K562 (cell line): ENCODE data around the gene MPIG6B. TPM values are rescaled to one million over a fixed set of nuclear protein-coding genes. Genes with fewer than 3 reads are reported as not detected.
A peak's percentile ranks its signal among the peaks of the same experiment; 100 is the strongest.

Experiments used
- HIVEP1 ChIP-seq: fragments of 250-450 bp; sonication (Bioruptor Pico); IDR thresholded peaks from 2 replicates; pipeline ENCODE4 v1.4.0; 2020; ENCODE audit warnings: mild to moderate bottlenecking
- HNRNPLL ChIP-seq: fragments of 200-400 bp; formaldehyde crosslinking; IDR thresholded peaks from 2 replicates; pipeline ENCODE4 v1.6.1; 2017; ENCODE audit warnings: low read length, low read depth, mild to moderate bottlenecking; ENCODE audit not compliant: poor library complexity, severe bottlenecking
- MEF2D ChIP-seq: conservative IDR thresholded peaks from 2 replicates; pipeline ENCODE4 v1.6.1; 2016; ENCODE audit warnings: low read depth, missing genetic modification characterization, missing compliant biosample characterization
- PHF8 ChIP-seq: fragments of 200-600 bp; sonication (generic); IDR thresholded peaks from 2 replicates; pipeline ENCODE4 v1.6.1; 2012; ENCODE audit warnings: mixed run types, mild to moderate bottlenecking, inconsistent platforms, low read length, moderate library complexity, borderline replicate concordance
- TAF7 ChIP-seq: fragments of 450-650 bp; IDR thresholded peaks from 2 replicates; pipeline ENCODE4 v1.6.1; 2016; ENCODE audit warnings: missing genetic modification characterization, missing compliant biosample characterization
- TEAD4 ChIP-seq, 2 experiments: sonication (generic) in 1 of 2; formaldehyde crosslinking in 1 of 2; IDR thresholded peaks; 2 replicates each; pipeline versions ENCODE4 v1.6.1 to v1.8.0; 2012 to 2022; ENCODE audit warnings: borderline replicate concordance in 1 of 2, inconsistent platforms in 1 of 2, low read length in 1 of 2, mild to moderate bottlenecking in 1 of 2, missing genetic modification reagents in 1 of 2
- ZBTB7A ChIP-seq: IDR thresholded peaks from 2 replicates; pipeline ENCODE4 v1.6.1; 2011; ENCODE audit warnings: low read depth, mild to moderate bottlenecking, low read length, moderate library complexity, borderline replicate concordance; ENCODE audit not compliant: control insufficient read depth
- ZKSCAN1 ChIP-seq: fragments of 150-350 bp; IDR thresholded peaks from 2 replicates; pipeline ENCODE4 v1.6.1; 2016; ENCODE audit warnings: low read depth, low read length
- ZNF316 ChIP-seq: fragments of 450-650 bp; IDR thresholded peaks from 2 replicates; pipeline ENCODE4 v1.6.1; 2016
- ZNF830 ChIP-seq: fragments of 250-450 bp; sonication (Bioruptor Pico); IDR thresholded peaks from 2 replicates; pipeline ENCODE4 v1.5.0; 2021; ENCODE audit warnings: mild to moderate bottlenecking
- polyA plus RNA-seq, 8 experiments: library from polyadenylated mRNA; depleted of rRNA in 4 of 8; stranded (reverse) in 5 of 8; unstranded in 3 of 8; fragments of >200 nt; fragmentation: Nextera tagmentation in 2 of 8; fragmentation: Illumina TruSeq in 1 of 8; extraction: Ambion mirVana in 2 of 8; extraction: Trizol in 1 of 8; gene quantifications; 2 replicates each; pipeline versions ENCODE4 v1.2.1 to v1.2.3, GENCODE V29; 2011 to 2014; ENCODE audit warnings: inconsistent platforms in 1 of 8, missing spikeins in 1 of 8
- total RNA-seq, 7 experiments: library from RNA; depleted of rRNA in 6 of 7; stranded (reverse); fragments of >200 nt in 6 of 7; fragmentation: Illumina TruSeq in 2 of 7; extraction: Trizol in 2 of 7; gene quantifications; 2 replicates each; pipeline versions ENCODE4 v1.2.1 to v1.2.3, GENCODE V29; 2011 to 2021; ENCODE audit warnings: low replicate concordance in 1 of 7
- TF ChIP-seq, protein P1 (sequence below): fragments of 450-650 bp; IDR thresholded peaks from 2 replicates; pipeline ENCODE4 v1.6.1; 2016; ENCODE audit warnings: mild to moderate bottlenecking, moderate library complexity
- TF ChIP-seq, protein P2 (sequence below): fragments of 450-650 bp; IDR thresholded peaks from 2 replicates; pipeline ENCODE4 v1.6.1; 2017; ENCODE audit warnings: antibody characterized with exemption, mild to moderate bottlenecking

Gene MPIG6B
- total and polyA plus RNA-seq, 9 of the 15 experiments (the other 6 are each of a cell fraction or from before 2014, with no cell fraction given) = 0.11 to 1.2 (median 0.28) TPM; not detected in 1

DNA sequence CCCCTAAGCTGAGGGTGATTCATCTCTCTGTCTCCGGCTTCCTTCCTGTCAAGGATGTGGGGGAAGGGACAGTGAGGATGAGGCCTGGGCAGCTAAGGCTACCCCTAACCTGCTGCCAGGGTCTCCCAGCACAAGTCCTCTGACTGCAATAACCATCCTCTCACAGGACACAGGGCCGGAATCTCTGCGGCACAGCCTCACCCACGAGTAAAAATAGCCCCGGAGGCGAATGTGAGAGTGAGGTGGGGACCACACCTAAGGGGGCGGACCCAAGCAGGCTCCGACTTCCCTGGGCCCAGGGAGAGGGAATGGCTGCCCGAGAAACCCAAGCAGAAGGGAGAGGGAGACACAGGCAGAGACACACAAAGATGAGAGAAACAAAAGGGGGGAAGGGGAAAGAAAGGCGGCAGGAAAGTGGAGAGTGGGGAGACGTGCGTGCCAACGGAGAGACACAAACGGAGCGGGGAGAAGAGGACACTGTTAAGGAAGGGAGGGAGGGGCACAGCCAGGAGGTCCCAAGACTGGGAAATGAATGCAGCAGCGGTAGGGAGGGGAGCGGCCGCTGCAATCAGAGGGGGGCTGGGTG lies 11.7 kb downstream of the MPIG6B start (continued):
- TF ChIP-seq PHF8 (peak; percentile 35; the same call in 1 of the 2 replicates), TEAD4 (IDR thresholded peaks at IDR 0.05; ENCODE audit: low read length) (0 out of 2 replicates have a peak, but pooled peaks have one; percentile 5), TEAD4 (CRISPR knock-in tag; IDR thresholded peaks at IDR 0.05; ENCODE audit: borderline replicate concordance) (peak; percentile 45; the same call in 1 of the 2 replicates), ZNF830 (CRISPR knock-in tag) (0 out of 2 replicates have a peak, but pooled peaks have one; percentile 18), ZNF316 (0 out of 2 replicates have a peak, but pooled peaks have one; percentile 25), HIVEP1 (CRISPR knock-in tag) (no peak), MEF2D (tag) (peak; percentile 51), ZBTB7A (no peak), ZKSCAN1 (peak; percentile 70; the same call in 1 of the 2 replicates), HNRNPLL (peak; percentile 26), TAF7 (tag) (peak; percentile 86)
- TF ChIP-seq, protein P1, sequence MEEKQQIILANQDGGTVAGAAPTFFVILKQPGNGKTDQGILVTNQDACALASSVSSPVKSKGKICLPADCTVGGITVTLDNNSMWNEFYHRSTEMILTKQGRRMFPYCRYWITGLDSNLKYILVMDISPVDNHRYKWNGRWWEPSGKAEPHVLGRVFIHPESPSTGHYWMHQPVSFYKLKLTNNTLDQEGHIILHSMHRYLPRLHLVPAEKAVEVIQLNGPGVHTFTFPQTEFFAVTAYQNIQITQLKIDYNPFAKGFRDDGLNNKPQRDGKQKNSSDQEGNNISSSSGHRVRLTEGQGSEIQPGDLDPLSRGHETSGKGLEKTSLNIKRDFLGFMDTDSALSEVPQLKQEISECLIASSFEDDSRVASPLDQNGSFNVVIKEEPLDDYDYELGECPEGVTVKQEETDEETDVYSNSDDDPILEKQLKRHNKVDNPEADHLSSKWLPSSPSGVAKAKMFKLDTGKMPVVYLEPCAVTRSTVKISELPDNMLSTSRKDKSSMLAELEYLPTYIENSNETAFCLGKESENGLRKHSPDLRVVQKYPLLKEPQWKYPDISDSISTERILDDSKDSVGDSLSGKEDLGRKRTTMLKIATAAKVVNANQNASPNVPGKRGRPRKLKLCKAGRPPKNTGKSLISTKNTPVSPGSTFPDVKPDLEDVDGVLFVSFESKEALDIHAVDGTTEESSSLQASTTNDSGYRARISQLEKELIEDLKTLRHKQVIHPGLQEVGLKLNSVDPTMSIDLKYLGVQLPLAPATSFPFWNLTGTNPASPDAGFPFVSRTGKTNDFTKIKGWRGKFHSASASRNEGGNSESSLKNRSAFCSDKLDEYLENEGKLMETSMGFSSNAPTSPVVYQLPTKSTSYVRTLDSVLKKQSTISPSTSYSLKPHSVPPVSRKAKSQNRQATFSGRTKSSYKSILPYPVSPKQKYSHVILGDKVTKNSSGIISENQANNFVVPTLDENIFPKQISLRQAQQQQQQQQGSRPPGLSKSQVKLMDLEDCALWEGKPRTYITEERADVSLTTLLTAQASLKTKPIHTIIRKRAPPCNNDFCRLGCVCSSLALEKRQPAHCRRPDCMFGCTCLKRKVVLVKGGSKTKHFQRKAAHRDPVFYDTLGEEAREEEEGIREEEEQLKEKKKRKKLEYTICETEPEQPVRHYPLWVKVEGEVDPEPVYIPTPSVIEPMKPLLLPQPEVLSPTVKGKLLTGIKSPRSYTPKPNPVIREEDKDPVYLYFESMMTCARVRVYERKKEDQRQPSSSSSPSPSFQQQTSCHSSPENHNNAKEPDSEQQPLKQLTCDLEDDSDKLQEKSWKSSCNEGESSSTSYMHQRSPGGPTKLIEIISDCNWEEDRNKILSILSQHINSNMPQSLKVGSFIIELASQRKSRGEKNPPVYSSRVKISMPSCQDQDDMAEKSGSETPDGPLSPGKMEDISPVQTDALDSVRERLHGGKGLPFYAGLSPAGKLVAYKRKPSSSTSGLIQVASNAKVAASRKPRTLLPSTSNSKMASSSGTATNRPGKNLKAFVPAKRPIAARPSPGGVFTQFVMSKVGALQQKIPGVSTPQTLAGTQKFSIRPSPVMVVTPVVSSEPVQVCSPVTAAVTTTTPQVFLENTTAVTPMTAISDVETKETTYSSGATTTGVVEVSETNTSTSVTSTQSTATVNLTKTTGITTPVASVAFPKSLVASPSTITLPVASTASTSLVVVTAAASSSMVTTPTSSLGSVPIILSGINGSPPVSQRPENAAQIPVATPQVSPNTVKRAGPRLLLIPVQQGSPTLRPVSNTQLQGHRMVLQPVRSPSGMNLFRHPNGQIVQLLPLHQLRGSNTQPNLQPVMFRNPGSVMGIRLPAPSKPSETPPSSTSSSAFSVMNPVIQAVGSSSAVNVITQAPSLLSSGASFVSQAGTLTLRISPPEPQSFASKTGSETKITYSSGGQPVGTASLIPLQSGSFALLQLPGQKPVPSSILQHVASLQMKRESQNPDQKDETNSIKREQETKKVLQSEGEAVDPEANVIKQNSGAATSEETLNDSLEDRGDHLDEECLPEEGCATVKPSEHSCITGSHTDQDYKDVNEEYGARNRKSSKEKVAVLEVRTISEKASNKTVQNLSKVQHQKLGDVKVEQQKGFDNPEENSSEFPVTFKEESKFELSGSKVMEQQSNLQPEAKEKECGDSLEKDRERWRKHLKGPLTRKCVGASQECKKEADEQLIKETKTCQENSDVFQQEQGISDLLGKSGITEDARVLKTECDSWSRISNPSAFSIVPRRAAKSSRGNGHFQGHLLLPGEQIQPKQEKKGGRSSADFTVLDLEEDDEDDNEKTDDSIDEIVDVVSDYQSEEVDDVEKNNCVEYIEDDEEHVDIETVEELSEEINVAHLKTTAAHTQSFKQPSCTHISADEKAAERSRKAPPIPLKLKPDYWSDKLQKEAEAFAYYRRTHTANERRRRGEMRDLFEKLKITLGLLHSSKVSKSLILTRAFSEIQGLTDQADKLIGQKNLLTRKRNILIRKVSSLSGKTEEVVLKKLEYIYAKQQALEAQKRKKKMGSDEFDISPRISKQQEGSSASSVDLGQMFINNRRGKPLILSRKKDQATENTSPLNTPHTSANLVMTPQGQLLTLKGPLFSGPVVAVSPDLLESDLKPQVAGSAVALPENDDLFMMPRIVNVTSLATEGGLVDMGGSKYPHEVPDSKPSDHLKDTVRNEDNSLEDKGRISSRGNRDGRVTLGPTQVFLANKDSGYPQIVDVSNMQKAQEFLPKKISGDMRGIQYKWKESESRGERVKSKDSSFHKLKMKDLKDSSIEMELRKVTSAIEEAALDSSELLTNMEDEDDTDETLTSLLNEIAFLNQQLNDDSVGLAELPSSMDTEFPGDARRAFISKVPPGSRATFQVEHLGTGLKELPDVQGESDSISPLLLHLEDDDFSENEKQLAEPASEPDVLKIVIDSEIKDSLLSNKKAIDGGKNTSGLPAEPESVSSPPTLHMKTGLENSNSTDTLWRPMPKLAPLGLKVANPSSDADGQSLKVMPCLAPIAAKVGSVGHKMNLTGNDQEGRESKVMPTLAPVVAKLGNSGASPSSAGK = no peak
- TF ChIP-seq, protein P2, sequence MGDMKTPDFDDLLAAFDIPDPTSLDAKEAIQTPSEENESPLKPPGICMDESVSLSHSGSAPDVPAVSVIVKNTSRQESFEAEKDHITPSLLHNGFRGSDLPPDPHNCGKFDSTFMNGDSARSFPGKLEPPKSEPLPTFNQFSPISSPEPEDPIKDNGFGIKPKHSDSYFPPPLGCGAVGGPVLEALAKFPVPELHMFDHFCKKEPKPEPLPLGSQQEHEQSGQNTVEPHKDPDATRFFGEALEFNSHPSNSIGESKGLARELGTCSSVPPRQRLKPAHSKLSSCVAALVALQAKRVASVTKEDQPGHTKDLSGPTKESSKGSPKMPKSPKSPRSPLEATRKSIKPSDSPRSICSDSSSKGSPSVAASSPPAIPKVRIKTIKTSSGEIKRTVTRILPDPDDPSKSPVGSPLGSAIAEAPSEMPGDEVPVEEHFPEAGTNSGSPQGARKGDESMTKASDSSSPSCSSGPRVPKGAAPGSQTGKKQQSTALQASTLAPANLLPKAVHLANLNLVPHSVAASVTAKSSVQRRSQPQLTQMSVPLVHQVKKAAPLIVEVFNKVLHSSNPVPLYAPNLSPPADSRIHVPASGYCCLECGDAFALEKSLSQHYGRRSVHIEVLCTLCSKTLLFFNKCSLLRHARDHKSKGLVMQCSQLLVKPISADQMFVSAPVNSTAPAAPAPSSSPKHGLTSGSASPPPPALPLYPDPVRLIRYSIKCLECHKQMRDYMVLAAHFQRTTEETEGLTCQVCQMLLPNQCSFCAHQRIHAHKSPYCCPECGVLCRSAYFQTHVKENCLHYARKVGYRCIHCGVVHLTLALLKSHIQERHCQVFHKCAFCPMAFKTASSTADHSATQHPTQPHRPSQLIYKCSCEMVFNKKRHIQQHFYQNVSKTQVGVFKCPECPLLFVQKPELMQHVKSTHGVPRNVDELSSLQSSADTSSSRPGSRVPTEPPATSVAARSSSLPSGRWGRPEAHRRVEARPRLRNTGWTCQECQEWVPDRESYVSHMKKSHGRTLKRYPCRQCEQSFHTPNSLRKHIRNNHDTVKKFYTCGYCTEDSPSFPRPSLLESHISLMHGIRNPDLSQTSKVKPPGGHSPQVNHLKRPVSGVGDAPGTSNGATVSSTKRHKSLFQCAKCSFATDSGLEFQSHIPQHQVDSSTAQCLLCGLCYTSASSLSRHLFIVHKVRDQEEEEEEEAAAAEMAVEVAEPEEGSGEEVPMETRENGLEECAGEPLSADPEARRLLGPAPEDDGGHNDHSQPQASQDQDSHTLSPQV = no peak
